Measurements from ENCODE around the gene FAM111B.
"Not testable (repeated sequence)": the region's sequence is repeated elsewhere in the genome, so short reads cannot be mapped to it uniquely, and the experiment has no call there.

Gene FAM111B, protein sequence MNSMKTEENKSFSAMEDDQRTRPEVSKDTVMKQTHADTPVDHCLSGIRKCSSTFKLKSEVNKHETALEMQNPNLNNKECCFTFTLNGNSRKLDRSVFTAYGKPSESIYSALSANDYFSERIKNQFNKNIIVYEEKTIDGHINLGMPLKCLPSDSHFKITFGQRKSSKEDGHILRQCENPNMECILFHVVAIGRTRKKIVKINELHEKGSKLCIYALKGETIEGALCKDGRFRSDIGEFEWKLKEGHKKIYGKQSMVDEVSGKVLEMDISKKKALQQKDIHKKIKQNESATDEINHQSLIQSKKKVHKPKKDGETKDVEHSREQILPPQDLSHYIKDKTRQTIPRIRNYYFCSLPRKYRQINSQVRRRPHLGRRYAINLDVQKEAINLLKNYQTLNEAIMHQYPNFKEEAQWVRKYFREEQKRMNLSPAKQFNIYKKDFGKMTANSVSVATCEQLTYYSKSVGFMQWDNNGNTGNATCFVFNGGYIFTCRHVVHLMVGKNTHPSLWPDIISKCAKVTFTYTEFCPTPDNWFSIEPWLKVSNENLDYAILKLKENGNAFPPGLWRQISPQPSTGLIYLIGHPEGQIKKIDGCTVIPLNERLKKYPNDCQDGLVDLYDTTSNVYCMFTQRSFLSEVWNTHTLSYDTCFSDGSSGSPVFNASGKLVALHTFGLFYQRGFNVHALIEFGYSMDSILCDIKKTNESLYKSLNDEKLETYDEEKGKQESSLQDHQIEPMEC

GRCh38 chr11:59106363-59107336, at the start of gene FAM111B:
FAM111B (plus strand) TSS chr11:59107237; CDS start chr11:59109626, 2,389 bp downstream.
- peak; percentile 89 for DNase-seq (ENCODE audit: low spot score)

DNA sequence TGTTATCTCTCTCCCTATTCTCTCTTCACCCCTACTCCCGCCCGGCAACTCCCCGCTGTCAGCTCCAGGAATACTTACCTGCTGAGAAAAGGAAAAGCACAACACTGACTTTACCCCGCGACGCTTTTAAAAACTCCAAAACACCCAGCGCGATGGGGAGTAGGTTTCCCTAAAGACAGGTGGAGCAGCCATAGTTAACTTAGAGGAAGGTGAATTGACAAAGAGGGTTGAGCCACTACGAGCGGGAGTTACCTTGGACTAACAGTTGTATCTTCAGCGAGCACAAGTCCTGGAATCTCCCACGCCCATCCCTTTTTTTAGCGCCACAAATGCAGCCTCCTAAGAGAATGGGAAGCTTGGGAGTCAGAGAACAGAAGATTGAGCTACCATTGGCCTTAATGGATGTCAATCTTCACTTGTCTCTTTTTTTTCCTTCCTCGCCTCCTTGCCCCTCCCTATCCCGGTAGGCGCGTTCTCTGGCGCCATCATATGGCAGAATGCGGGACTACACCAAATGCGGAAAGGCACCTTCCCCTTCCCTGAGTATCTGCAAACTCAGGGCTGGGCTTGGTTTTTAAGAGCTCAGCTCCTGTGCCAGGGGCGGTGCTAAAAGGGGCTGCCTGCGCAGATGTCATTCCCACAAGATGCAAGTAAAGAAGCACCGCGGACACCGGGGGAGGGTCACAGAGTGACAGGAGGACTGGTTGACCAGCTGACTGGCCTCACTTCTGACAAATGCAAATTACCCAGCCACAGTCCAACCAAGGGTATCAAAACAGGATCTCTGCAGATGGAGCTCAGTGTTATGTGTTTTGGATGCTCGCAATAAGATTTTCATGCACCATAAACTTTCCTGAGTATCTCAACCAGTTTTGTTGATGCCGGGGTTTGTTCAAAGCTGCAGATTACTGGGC, 48.7 kb upstream of the FAM111B start:
- peak; percentile 95 for DNase-seq (ENCODE audit: low spot score)

GRCh38 chr11:59060096-59060495, 46.9 kb upstream of the FAM111B start:
- not testable (repeated sequence) for DNase-seq (ENCODE audit: low spot score)

DNA sequence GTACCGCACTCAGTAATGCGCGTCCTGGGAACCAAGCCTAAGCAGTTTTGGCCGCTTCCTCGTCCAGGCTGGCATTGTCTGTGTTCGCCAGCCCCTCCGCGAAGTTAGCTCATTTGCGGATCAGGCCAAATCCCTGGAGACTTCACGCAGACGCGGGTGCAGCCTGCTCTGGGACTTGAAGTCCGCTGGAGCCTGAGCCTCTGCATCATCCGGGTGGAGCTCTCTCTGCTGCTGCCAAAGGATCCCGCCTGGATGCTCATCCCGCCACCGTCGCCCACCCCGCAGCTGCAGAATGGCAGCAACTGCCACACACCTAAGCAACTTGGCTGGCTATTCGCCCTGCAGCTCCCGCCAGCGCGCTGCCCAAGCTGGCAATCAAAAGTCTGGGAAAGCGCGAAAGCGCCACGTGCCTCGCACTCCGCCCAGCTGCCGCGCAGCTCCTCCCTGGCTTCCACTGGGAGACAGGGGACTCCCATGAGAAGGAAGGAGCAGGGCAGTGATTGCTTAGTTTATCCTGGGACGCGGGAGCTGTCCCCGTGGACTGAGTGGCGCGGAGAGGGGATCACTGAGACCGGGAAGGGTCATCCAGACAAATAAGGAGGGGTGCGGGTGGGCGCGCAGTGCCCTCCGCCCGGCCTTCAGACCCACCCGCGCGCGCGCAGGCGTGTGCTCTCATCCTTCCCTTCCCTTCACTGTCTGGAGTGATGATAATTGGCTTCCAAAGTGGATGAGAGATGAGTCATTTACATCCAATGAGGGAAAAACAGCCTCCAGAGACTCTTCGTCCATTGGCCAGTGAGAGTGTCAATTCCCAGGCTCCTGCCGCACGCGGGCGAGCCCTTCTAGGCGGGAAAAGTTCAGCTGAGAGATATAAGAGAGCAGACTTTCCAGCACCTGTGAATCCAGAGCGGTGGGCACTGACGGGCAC, 44.2 kb upstream of the FAM111B start:
- DNase-seq (ENCODE audit: low spot score): no peak

DNA sequence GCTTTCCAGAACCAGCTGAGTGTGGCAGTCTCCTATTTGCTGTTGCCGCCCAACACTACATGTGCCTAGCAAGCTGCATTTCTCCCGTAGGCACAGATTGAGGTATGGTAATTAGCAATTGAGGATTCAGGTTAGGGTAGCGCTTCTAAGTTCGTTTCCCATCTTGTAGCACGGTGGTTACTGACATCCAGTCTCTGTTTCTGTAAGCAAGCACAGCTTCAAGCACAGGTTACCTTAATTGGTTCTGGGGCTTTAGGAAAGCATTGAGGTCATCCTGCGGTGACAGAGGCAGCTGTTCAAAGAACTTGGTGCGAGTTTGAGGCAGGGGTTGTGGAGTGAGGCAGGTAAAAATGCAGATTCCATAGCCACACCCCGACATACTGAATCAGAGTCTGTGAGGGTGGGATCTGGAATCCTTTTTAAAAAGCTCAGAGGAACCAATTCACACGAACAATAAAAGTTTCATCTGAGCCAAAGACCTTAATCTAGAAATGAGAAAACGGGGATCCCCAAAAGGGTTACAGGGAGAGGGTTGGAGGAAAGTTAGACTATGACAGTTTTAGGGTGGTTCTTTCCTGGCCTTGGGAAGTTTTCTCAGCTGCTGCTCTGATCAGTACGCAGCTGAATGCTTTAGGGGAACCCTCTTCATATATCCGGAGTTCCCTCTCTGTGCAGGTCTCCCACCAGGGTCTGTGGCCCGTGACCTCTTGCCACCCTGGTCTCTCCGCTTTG, 42.9 kb upstream of the FAM111B start:
- not testable (repeated sequence) for DNase-seq (ENCODE audit: low spot score)

- no peak for DNase-seq (ENCODE audit: low spot score)
These were observed 38.0 kb upstream of the FAM111B start for GRCh38 chr11:59069087-59069486.

DNA sequence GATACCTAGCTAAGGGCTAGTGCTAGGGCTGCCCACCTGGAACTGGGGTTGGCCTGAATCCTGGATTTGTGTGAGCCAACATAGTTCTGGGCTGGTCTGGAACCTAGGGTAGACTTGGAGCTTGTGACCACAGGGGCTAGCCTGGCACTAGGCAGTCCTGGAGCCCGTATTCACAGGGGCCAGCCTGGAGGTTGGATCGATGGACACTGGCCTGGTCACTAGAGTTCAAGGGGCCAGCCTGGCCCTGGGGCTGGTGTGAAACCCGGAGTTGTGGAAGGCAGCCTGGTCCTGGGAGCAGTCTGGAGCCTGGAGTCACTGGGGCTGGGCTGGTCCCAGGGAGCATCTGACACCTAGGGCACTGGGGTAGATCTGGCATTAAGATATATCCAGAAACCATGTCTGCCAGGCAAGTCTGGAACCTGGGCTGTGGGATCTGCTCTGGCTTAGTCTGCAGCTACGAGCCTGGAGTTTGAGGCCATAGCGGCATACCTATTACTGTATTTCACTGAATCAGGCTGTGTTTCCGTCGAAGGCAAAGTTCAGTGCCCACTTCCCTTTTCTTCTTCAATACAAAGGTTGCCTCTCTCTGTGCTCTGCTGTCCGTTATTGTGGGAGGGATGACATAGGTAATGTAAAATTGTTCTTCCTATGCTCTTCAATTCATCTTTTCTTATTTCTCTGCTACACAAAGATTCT, 30.0 kb upstream of the FAM111B start:
- DNase-seq (ENCODE audit: low spot score): no peak

DNA sequence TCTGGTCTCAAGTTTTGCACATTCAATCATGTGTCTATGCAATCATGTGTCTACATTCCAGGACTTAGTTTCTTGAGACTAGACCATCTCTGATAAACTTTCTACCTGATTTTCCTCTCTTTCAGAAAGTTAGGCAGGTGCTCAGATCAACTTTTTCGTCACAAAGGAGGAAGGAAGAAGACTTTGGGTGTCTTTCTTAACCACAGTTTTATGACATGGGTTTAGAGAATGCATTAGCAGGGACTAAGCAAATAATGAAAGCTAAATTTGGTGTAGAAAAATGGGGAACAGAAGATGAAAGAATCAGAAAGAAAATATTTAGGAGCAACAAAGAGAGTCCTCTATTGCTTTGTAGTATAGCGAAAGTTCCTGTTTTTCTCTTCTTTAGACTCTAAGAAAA, 28.6 kb upstream of the FAM111B start:
- DNase-seq (ENCODE audit: low spot score): no peak

DNA sequence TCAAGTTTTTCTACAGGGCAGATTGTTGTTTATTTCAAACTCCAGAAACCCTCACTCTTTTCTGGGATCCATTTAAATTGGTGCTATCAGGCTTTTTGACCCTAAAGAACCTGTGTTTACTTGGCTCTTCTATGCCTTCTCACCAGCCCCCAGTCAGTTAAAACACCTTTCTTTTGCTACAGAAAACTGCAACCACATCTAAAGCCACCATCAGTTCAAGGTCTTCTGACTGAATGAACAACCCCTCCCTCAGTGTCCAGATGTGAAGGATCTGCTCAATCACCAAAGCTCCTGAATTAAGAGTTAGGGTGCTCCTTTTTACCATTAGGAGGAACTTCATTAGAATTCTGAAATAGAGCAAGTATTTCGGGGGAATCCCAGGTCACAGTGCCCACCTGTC, 28.0 kb upstream of the FAM111B start:
- DNase-seq (ENCODE audit: low spot score): no peak

GRCh38 chr11:59080421-59080820, 26.6 kb upstream of the FAM111B start:
- not testable (repeated sequence) for DNase-seq (ENCODE audit: low spot score)

GRCh38 chr11:59081430-59082020, 25.5 kb upstream of the FAM111B start:
- DNase-seq (ENCODE audit: low spot score): not testable (repeated sequence)

DNA sequence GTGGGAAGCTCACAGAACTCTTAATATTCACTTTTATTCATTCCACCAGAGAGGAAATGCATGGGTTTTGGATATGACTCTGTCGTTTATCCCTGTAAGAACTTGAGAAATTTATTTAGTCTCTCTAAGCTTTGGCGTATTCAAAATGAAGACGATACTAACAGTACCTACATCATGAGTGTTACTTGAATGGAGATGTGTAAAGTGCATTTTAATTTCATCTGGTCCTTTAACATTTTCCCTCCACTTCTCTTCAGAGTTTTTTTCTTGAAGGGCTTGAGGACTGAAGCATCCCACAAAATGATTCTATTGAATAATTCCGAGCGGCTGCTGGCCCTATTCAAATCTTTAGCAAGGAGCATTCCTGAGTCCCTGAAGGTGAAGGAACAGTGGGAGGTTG, 21.0 kb upstream of the FAM111B start, which contains the start of gene GLYATL1B:
TSS of gene GLYATL1B (plus strand) at position 301 of the 400 bp plus-strand sequence. CDS start at position 301, 0 bp downstream.
- DNase-seq (ENCODE audit: low spot score): not testable (repeated sequence)

- no peak for DNase-seq (ENCODE audit: low spot score)
These were observed 18.9 kb upstream of the FAM111B start for GRCh38 chr11:59088162-59088561.

DNA sequence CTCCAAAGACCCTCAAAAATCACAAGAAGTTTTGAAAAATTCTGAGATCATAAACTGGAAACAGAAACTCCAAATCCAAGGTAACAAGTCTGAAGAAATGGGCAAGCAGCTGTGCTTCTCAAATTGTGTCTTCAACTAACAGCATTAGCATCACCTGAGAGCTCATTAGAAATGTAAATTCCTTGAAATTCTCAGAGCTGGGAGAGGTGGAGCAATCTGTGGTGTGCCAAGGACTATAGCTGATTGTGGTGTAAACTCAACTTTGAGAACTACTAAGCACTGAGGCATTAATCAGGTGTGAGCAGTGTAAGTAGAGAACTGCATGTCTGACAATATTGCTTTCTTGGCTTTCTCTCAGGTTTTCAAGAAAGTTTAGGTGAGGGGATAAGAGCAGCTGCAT, 13.5 kb upstream of the FAM111B start:
- DNase-seq (ENCODE audit: low spot score): not testable (repeated sequence)

DNA sequence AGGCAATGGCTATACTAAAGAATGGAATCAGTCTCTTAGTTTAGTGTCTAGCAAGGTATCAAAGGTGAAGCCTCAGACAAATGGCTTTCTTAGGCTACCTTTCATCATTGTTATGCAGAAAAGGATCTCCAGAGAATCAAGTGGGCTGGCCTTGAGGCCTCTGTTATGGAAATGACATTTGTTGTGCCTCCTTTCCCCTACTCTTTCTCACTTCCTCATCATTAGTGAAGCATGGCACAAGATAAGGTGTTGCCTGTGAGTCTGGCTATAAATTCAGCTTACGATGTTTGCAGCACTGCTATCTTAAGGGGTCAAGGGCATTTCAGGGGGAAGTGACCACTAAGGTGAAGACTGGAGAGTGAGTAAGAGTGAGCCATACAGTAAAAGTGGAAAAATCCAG, 11.8 kb upstream of the FAM111B start:
- DNase-seq (ENCODE audit: low spot score): not testable (repeated sequence)

DNA sequence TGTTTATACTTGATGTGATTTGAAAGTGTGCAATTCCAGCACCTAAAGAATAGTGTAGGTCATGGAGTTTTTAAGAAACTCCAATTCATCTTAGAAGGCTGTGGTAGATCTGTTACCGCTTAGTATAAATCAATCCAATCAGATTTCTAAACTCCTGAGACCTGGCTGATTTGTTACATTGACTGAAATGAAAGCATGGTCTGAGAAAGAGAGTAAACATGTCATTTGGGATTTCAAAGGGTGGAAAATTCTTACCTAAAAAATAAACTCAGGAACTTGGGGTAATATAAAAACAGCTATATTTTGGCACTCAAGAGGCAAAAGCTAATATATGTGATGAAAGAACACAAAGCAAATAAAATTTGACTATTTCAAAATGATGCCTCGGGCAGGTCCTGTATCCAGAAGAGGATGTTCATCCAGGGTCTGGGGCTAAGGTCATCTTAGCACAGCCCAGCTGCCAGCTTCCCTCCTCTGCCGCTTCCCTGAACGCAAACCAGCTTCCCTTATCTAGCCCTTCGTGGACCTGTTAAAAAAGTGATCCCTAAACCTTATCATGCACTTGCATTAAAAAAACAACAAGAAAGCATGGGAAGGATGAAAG, 11.0 kb upstream of the FAM111B start:
- not testable (repeated sequence) for DNase-seq (ENCODE audit: low spot score)

GRCh38 chr11:59097113-59097708, 9.8 kb upstream of the FAM111B start:
- DNase-seq (ENCODE audit: low spot score): no peak

All from ecto neural progenitor cell (in vitro differentiated cells).